ENCODE results near the gene AFF3. TPM values are rescaled to one million over a fixed set of nuclear protein-coding genes. Genes with fewer than 3 reads are reported as not detected.

The AFF3 gene
- total and polyA plus RNA-seq, 2 of the 13 experiments (the other 11 are each of a cell fraction or from before 2014, with no cell fraction given), result not detected

DNA sequence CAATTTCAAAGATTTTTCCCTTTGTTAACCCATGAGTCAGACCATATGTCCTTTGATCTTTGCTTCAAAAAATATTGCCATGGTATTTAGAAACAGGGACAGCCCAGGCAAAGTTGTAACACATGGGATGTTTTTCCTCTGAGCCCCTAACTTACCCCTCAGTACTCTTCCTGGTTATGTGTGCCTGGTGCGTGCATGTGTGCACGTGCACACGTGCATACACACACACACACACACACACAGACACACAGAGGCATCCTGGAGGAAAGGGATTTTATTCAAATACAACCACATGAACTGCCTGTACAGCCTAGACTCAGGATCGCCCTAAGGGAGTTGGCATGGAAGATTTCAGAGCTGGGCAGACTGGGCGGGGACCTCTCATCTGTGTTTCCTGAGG, 5.1 kb downstream of the AFF3 start:
- 28% methylated on average over 5 of the region's 5 CpGs for WGBS (ENCODE audit: low lambda C conversion rate)
- Histone ChIP-seq H3K9me3 (ENCODE audit: low read length) (no peaks in the 10 kb centered on the region), H3K4me1 (ENCODE audit: insufficient read depth, low read length) (no peaks in the 10 kb centered on the region), H3K27me3 (ENCODE audit: control insufficient read depth in 1 of 2, insufficient read depth in 2 of 2, low read length in 2 of 2) (no peaks in the 10 kb centered on the region; a peak in 1 of 5 replicates), H3K4me2 (ENCODE audit: low read depth, low read length) (no peak overlapping the region), H3K36me3 (replicated peaks in 1 of 2; ENCODE audit: control insufficient read depth in 1 of 2, insufficient read depth in 2 of 2, low read length in 2 of 2) (no peaks in the 10 kb centered on the region), H4K20me1 (ENCODE audit: insufficient read depth, low read length) (no peaks in the 10 kb centered on the region), H3K79me2 (ENCODE audit: insufficient read depth, low read length) (no peaks in the 10 kb centered on the region), H3K27ac (ENCODE audit: extremely low read length, insufficient read depth, low read length) (no peak overlapping the region), H2AFZ (ENCODE audit: low read length) (no peak overlapping the region), H3K9ac (ENCODE audit: insufficient read depth, low read depth, low read length) (no peak overlapping the region), H3K4me3 (replicated peaks in 1 of 3; ENCODE audit: insufficient read depth in 1 of 3, low read depth in 2 of 3, low read length in 3 of 3) (no peak overlapping the region)
- intact Hi-C loops (cut with micrococcal nuclease; ENCODE audit: unreplicated experiment), result no loop called here
- BruUV-seq (replicated peaks), result no TSS peak
- ChIA-PET CTCF (ENCODE audit: low intra/inter-chr PET ratio, low total read pairs) (no interaction called here), POLR2A (no interaction called here)
- no peak for FAIRE-seq
- in situ Hi-C loops (cut with HindIII; ENCODE audit: extremely low pct_ligation_motif_present, low pct_unique_long_range_greater_than_20kb), result no loop called here
- ATAC-seq, result no peak
- no peak for DNase-seq (ENCODE audit: low spot score)
- TF ChIP-seq, protein P1, sequence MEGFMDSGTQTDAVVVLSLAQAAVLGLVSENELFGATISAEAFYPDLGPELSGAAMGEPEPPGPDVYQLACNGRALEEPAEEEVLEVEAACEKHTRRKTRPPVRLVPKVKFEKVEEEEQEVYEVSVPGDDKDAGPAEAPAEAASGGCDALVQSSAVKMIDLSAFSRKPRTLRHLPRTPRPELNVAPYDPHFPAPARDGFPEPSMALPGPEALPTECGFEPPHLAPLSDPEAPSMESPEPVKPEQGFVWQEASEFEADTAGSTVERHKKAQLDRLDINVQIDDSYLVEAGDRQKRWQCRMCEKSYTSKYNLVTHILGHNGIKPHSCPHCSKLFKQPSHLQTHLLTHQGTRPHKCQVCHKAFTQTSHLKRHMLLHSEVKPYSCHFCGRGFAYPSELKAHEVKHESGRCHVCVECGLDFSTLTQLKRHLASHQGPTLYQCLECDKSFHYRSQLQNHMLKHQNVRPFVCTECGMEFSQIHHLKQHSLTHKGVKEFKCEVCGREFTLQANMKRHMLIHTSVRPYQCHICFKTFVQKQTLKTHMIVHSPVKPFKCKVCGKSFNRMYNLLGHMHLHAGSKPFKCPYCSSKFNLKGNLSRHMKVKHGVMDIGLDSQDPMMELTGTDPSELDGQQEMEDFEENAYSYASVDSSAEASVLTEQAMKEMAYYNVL (CRISPR knock-in tag; IDR thresholded peaks at IDR 0.05; ENCODE audit: borderline replicate concordance), result no peak
- no peak for TF ChIP-seq ZNF619 (CRISPR knock-in tag; IDR thresholded peaks at IDR 0.05)
- TF ChIP-seq BHLHE40 (IDR thresholded peaks at IDR 0.05; ENCODE audit: low read length), result peak; percentile 91
- no peak for TF ChIP-seq ZNF431 (CRISPR knock-in tag; IDR thresholded peaks at IDR 0.05; ENCODE audit: borderline replicate concordance, low read depth)

DNA sequence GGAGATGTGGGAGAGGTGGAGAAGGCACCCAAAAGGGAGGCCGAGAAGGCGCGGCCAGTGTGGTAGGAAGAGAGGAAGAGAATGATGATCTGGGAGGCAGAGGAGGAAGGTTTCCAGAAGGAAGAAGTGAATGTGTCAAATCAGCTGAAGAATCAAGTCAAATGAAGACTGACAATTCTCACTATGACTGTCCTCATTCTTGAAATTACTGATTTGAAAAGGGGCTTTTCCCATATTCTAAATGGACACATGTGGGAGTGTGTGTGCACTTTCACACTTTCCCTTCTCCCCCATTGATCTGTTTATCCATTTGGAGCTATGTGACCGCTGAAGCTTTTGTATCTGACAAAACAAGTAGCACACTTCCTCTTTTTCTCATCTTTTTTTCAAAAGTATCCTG, 6.1 kb downstream of the AFF3 start:
- H2AFZ ChIP-seq (ENCODE audit: low read length), result no peak overlapping the region
- no peak overlapping the region for H3K9ac ChIP-seq (ENCODE audit: insufficient read depth, low read depth, low read length)
- H3K4me1 ChIP-seq (ENCODE audit: insufficient read depth, low read length), result no peaks in the 10 kb centered on the region
- FAIRE-seq, result no peak
- no TSS peak for BruUV-seq (replicated peaks)
- H4K20me1 ChIP-seq (ENCODE audit: insufficient read depth, low read length), result no peaks in the 10 kb centered on the region
- in situ Hi-C loops (cut with HindIII; ENCODE audit: extremely low pct_ligation_motif_present, low pct_unique_long_range_greater_than_20kb) (no loop called here), intact Hi-C loops (cut with micrococcal nuclease; ENCODE audit: unreplicated experiment) (no loop called here)
- no peaks in the 10 kb centered on the region for H3K79me2 ChIP-seq (ENCODE audit: insufficient read depth, low read length)
- TF ChIP-seq ZNF292 (CRISPR knock-in tag; IDR thresholded peaks at IDR 0.05; ENCODE audit: borderline replicate concordance, low read depth), result no peak
- no peak for TF ChIP-seq HNRNPLL (IDR thresholded peaks at IDR 0.05; ENCODE audit: low read depth, low read length, poor library complexity, severe bottlenecking)
- TF ChIP-seq FOXM1 (CRISPR knock-in tag; IDR thresholded peaks at IDR 0.05), result no peak
- TF ChIP-seq, protein P2, sequence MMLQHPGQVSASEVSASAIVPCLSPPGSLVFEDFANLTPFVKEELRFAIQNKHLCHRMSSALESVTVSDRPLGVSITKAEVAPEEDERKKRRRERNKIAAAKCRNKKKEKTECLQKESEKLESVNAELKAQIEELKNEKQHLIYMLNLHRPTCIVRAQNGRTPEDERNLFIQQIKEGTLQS (CRISPR knock-in tag; IDR thresholded peaks at IDR 0.05), result no peak
- no peak overlapping the region for H3K4me3 ChIP-seq (replicated peaks in 1 of 3; ENCODE audit: insufficient read depth in 1 of 3, low read depth in 2 of 3, low read length in 3 of 3)
- H3K36me3 ChIP-seq (replicated peaks in 1 of 2; ENCODE audit: control insufficient read depth in 1 of 2, insufficient read depth in 2 of 2, low read length in 2 of 2), result no peaks in the 10 kb centered on the region
- DNase-seq (ENCODE audit: low spot score), result no peak
- no peak overlapping the region for H3K4me2 ChIP-seq (ENCODE audit: low read depth, low read length)
- CTCF ChIA-PET (ENCODE audit: low intra/inter-chr PET ratio, low total read pairs), result no interaction called here
- POLR2A ChIA-PET, result no interaction called here
- no peak for ATAC-seq
- H3K27ac ChIP-seq (ENCODE audit: extremely low read length, insufficient read depth, low read length), result no peak overlapping the region
- H3K9me3 ChIP-seq (ENCODE audit: low read length), result no peaks in the 10 kb centered on the region
- 69% methylated on average over 4 of the region's 4 CpGs for WGBS (ENCODE audit: low lambda C conversion rate)
- no peaks in the 10 kb centered on the region; a peak in 1 of 5 replicates for H3K27me3 ChIP-seq (ENCODE audit: control insufficient read depth in 1 of 2, insufficient read depth in 2 of 2, low read length in 2 of 2)

Measured in HepG2 (cell line).